GM04504 (cell line): Measurements from ENCODE around the gene TTPAL.
A peak's percentile ranks its signal among the peaks of the same experiment; 100 is the strongest.

Experiments used
- DNase-seq: peaks from one replicate; pipeline ENCODE4 v3.0.0-alpha.2; 2012; ENCODE audit warnings: low read depth

Gene TTPAL, protein sequence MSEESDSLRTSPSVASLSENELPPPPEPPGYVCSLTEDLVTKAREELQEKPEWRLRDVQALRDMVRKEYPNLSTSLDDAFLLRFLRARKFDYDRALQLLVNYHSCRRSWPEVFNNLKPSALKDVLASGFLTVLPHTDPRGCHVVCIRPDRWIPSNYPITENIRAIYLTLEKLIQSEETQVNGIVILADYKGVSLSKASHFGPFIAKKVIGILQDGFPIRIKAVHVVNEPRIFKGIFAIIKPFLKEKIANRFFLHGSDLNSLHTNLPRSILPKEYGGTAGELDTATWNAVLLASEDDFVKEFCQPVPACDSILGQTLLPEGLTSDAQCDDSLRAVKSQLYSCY

DNA sequence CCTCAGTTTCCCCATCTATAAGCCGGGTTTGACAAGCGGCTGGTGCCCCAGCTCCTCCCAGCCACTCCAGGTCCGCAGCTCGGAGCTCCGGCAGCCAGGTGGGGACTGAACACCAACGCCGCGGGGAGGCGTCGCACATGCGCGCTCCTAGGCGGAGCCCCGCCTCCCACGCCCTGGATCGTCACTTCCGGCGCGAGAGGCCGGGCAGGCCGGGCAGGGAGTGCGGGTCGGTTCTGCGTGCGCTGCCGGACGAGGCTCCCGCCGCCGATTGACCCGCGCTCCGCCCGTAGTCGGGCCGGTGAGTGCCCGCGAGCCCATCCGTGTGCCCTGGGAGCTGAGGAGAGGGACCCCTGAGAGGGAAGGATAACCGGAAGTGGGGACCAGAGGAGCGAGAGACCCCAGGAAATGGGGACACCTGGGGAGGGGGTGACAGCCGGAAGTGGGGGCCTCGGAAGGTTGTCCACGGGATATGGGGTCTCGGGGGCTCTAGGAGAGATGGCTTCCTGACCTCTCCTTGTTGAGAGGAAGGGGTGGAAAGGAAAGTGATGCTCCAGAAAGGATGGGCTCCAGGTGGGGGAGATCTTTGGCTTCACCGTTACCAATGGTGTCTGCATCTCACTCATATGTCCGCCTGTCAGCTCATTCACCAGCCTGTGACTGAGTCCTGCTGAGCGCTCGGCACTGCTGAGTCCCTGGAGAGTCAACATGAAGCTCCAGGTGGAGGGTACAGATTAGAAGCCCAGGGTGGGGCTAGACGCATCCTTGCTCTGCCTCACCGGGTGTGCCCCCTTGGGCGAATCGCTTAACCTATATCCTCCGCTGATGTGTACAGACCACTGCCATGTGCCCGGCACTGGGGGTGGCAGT is at the start of gene TTPAL:
Gene TTPAL, plus strand, starts transcription at position 181 of the 867 bp plus-strand sequence. CDS start 4,126 bp downstream, outside the sequence.
- DNase-seq: peak; percentile 66

DNA sequence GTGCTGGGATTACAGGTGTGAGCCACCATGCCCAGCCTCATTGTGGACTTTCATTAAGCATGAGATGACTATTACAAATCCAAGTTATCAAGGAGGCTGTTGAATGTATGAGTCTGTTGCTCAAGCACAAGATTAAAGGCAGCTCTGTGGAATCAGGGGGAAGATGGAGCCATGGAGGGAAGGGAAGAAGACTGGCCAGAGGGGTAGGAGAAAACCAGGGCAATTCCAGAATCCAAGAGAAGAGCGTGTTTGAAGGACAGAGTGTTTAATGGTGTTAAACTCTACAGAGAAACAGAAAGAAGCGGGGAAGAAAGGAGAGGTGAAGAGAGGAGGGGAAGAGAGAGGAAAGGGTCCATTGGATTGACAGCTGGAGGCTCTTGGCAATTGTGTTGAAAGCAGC is 49.8 kb upstream of the TTPAL start:
- no peak for DNase-seq

DNA sequence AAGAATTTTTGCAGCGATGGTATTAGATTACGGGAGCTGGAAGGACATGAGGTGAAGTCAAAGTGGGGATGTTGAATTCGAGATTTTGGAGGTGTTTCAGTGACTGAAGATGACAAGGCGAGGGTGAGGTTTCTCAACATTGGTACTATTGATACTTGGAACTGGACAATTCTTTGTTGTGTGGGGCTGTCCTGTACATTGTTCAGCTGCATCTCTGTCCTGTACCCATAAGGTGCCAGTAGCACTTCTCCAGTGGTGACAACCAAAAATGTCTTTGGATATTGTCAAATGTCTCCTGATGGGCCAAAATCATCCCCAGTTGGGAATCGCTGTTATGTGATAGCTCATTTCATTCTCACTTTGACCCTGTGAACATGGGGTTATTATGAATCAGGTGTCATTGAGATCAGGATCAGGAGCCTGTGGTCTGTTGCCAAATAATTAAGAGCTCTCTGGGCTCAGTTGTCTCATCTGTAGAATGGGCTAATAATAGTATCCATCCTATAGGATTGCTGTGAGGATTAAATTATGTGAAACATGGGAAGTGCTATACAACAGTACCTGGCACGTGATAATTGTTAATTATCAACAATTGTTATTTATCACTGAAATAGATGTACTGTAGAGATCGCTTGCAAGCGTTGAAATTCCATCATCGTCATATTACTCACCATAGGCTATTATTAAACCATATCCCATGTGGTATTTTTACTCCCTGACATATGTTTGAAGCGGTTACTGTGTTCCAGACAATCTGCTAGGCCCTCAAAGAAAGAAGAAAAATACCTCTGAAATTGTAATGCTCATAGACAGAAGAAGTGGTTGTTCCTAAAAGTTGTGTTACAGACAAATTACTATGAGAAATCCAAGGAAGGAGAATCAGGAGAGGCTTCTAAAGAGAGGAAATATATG is 48.5 kb upstream of the TTPAL start:
- DNase-seq: no peak

DNA sequence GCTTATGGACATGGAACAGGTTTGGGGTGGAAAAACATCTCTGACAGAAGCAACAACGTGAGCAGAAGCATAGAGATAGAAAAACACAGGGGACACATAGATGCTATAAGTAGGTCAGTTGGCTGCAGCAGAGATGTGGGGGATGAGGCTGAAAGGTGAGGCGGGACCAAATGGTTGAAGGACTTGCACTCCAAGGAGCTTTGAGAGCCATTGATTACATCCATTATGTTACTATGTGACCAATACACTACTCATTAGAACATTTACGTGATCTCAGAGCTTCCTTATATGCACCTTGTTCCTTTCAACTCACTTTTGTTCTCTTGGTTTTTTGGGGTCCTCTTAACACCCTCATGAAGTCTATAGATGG is 47.9 kb upstream of the TTPAL start:
- no peak for DNase-seq

DNA sequence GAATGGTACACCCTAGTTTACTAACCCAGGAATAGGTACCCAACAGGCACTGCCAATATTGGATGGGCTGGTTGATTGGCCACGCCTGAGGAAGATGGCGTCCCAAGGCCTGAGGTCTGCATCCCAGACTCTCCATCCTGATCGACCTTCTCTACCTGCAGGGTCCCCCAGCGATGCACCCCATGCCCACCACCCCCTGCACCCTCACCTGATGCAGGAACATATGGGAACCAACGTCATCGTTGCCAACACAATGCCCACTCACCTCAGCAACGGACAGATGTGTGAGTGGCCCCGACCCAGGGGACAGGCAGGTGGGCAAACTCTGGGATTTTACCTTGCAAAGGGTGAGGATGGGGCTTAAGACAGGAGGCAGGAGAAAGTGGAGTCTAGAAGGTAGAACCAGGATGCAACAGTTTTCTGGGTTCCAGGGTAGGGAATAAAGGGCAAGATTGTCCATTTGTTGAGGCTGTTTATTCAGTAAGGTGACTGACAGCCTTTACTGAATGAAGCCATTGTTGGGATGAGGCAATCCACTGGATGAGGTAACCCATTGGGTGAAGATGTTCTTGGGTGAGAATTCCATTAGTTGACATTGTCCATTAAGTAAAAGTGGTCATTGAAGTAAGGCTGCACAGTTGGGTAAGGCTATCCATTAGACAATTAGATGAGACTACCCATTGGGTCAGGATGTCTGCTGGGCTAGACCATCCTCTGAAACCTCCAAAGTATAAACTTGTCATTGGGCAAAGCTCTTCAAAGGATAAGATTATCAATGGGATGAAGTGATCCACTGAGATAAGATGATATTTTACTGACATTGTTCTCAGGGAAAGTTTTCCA is 47.3 kb upstream of the TTPAL start:
- DNase-seq: no peak

DNA sequence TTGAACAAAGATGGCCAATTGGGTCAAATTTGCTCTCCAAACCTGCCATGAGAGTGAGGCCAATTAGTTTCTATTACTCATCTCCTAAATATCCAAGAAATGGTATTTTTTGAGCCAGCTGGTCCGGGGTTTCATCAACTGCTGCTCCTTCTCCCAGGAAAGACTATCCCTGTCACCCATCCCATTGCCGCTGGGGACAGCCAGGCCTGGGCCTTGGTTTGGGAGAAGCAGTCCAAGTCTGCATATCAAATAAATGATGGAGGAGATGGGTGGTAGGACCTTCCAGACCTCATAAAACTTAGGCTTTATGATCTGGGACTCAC is 46.7 kb upstream of the TTPAL start:
- no peak for DNase-seq

DNA sequence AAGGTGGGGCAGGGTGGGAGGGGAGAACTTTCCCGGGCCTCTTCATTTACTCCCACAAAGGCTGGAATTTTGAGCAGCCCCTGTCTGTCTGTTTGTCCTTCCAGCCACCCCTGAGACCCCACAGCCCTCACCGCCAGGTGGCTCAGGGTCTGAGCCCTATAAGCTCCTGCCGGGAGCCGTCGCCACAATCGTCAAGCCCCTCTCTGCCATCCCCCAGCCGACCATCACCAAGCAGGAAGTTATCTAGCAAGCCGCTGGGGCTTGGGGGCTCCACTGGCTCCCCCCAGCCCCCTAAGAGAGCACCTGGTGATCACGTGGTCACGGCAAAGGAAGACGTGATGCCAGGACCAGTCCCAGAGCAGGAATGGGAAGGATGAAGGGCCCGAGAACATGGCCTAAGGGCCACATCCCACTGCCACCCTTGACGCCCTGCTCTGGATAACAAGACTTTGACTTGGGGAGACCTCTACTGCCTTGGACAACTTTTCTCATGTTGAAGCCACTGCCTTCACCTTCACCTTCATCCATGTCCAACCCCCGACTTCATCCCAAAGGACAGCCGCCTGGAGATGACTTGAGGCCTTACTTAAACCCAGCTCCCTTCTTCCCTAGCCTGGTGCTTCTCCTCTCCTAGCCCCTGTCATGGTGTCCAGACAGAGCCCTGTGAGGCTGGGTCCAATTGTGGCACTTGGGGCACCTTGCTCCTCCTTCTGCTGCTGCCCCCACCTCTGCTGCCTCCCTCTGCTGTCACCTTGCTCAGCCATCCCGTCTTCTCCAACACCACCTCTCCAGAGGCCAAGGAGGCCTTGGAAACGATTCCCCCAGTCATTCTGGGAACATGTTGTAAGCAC is 46.0 kb upstream of the TTPAL start:
- no peak for DNase-seq

DNA sequence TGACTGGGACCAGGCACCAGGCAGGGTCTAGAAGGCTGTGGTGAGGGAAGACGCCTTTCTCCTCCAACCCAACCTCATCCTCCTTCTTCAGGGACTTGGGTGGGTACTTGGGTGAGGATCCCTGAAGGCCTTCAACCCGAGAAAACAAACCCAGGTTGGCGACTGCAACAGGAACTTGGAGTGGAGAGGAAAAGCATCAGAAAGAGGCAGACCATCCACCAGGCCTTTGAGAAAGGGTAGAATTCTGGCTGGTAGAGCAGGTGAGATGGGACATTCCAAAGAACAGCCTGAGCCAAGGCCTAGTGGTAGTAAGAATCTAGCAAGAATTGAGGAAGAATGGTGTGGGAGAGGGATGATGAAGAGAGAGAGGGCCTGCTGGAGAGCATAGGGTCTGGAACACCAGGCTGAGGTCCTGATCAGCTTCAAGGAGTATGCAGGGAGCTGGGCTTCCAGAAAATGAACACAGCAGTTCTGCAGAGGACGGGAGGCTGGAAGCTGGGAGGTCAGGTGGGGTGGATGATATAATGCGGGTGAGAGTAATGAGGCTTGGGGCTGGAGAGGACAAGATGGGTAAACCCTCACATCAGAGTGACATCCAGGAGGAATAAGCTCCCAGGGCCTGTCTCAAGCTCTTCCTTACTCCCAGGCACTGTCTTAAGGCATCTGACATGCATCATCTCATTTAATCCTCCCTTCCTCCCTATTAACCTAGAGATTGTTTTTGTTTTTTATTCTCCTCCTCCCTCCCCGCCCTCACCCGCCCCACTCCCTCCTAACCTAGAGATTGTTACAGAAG is 45.2 kb upstream of the TTPAL start:
- no peak for DNase-seq

DNA sequence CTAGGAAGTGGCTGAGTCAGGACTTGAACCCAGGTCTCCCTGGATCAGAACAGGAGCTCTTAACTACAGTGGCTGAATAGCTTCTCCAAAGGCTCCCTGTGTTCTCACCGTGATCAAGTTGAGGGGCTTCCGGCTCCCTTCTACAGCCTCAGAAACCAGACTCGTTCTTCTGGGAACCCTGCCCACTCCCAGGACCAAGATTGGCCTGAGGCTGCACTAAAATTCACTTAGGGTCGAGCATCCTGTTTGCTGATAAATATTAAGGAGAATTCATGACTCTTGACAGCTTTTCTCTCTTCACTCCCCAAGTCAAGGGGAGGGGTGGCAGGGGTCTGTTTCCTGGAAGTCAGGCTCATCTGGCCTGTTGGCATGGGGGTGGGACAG is 44.6 kb upstream of the TTPAL start:
- no peak for DNase-seq

DNA sequence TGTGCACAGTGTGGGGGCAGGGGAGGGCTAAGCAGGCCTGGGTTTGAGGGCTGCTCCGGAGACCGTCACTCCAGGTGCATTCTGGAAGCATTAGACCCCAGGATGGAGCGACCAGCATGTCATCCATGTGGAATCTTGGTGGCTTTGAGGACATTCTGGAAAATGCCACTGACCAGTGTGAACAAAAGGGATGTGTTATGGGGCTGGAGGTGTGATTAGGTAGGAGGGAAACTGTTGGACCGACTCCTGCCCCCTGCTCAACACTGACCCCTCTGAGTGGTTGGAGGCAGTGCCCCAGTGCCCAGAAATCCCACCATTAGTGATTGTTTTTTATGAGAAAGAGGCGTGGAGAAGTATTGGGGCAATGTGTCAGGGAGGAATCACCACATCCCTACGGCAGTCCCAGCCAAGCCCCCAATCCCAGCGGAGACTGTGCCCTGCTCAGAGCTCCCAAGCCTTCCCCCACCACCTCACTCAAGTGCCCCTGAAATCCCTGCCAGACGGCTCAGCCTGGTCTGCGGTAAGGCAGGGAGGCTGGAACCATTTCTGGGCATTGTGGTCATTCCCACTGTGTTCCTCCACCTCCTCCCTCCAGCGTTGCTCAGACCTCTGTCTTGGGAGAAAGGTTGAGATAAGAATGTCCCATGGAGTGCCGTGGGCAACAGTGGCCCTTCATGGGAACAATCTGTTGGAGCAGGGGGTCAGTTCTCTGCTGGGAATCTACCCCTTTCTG is 44.0 kb upstream of the TTPAL start:
- no peak for DNase-seq

DNA sequence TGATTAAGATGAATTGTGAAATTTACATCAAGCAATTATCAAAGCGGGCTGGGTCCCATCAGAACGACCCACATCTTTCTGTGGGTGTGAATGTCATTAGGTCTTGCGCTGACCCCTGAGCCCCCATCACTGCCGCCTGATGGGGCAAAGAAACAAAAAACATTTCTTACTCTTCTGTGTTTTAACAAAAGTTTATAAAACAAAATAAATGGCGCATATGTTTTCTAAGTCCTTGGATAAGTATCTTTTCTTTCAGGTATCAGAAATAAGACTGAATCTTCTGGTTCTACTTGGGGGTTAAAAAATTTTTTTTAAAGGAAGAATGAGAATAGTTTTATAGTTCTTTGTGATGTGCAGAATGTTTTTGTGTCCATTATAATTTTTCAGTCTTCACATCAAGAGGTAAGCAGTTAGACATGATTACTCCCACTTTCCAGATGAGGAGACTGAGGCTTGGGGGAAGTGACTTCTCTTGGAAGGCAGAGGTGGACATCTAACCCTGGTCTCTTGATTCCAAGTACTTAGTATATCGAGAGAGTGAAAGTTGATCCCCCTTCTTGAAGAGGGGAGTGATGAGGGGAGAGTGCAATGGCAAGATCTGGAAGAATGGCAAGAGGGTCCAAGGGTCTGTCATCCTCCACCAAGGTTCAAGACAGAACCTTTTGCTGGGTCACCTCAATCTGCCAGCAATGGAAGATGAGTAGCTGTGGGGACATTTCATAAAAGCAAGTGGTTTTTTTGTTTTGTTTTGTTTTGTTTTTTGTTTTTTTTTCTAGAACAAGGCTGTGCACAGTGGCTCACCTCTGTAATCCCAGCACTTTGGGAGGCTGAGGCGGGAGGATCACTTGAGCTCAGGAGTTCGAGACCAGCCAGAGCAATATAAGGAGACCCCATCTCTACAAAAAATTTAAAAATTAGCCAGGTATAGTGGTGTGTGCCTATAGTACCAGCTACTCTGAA is 42.8 kb upstream of the TTPAL start:
- DNase-seq: no peak

DNA sequence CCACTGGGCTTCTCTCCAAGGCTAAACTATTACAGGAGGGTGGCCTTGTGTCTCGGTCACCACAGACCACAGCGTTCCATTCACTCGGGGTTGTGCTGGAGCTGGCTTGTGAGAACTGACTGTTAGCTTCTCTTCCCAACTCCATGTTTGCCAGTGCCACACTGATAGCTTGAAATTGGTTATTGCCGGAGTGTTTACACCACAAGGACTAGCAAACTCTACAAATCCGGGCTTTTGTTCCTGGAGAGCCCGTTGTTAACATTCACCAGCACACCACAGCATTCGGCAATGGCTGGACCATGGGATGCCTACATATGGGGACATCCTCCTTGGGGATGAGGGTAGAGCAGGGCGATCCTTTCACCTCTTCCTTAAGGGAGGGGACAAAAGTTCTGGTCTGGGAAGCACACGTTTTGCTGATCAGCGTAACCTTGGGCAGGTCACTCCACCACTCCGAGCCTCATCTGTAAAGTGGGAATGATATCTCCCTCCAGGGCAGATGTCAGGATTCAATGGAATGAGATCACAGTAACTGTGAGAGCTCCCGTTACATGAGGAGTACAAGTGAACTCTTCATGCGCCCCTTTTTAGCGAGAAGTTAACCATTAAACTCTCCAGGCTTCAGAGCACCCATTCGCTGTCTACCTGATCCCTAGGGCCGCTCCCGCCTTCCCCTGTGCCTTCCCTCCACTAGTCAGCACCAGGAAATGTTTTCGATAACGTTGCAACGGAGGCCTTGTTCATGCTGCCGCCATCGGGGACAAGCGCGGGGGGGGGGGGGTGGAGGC is 41.7 kb upstream of the TTPAL start:
- DNase-seq: no peak

DNA sequence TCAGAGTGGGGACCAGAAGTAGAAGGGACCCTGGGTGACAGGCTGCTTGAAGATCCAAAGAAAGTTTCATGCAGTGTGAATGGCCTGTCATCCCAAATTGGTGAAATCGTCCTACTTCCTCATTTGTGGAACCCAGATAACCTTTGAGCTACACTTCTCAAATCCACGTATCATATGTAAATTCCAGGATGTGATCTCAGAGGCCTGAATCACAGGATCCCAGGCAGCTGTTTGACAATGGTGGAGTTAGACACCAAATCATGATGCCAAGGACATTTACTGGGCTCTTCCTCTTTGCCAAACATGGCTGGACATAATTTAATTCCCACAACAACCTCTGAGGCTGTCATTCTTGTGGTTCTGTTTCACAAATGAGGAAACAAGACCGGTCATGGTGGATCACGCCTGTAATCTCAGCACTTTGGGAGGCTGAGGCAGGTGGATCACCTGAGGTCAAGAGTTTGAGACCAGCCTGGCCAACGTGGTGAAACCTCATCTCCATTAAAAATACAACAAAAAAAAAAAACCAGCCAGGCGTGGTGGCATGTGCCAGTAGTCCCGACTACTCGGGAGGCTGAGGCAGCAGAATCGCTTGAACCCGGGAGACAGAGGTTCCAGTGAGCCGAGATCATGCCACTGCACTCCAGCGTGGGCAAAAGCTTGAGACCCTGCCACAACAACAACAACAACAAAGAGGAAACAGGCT is 39.9 kb upstream of the TTPAL start:
- no peak for DNase-seq

DNA sequence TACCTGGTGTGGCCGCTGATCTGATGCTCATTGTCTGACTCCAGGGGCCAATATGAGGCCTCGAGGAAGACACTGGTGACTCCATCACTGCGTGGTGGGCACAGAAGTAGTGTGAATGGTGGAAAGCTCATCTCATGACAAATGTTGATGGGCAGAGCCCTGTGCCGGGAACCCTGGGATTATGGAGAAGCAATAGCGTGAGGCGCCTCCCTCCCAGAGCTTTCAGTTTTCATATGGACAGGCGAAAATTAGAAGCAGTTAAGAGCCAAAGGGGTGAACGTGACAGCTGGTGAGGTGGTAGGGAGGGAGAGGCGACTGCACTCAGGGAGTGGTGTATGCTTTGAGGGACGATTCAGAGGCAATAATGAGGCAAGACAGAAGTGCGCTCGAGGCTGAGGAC is 39.3 kb upstream of the TTPAL start:
- no peak for DNase-seq

DNA sequence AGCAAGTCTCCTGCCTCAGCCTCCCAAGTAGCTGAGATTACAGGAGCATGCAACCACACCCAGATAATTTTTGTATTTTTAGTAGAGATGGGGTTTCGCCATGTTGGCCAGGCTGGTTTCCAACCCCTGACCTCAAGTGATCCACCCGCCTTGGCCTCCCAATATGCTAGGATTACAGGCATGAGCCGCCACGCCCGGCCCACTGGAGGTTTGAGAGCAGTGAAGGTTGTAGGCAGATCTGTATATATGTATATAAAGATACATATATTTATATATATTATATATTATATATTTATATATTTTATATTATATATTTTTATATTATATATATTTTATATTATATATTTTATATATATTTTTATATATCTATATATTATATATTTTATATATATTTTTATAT is 38.2 kb upstream of the TTPAL start:
- DNase-seq: no peak

DNA sequence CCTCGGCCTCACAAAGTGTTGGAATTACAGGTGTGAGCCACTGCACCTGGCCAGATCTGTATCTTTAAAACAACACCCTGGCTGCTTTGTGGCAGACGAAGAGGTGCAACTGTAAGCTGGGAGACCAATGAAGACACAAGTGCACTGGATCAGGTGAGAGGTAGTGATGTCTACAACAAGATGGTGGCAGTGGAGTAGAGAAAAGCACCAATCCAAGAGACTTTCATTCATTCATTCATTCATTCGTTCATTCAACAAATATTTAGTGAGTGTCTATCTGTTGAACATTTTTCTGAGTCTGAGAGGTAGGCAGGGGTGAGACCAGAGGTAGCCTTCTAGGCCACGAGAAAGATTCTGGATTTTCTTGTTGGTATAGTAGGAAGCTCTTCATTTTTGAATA is 36.9 kb upstream of the TTPAL start:
- no peak for DNase-seq

DNA sequence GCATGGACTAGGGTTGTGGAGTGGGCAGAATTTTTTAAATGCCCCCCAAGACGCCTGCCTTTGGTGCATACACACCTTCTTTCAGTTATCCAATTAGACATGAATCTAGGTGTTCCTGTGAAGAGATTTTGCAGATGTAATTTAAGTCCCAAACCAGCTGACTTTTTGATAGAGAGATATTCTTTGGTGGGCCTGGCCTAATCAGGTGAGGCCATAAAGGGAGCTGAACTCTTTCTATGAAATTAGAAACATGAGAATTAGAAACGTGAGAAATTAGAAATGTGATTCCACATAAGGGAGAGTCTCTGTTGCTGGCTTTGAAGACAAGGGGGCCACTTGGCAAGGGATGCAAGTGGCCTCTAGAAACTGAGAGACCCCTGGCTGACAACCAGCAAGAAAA is 36.4 kb upstream of the TTPAL start:
- DNase-seq: no peak
